Esophagus squamous epithelium (tissue), 4 donors: ENCODE results near the gene SEC61A1.

Experiments used
- POLR2A ChIP-seq, 4 donors: fragments of 450-650 bp; IDR thresholded peaks; one replicate each; pipeline ENCODE4 v1.6.1; 2017; ENCODE audit warnings: antibody characterized with exemption in 4 of 4, mild to moderate bottlenecking in 4 of 4, moderate library complexity in 3 of 4
- TF ChIP-seq, protein P1 (sequence below), 6 experiments: fragments of 450-650 bp in 4 of 6; fragments of 200-600 bp in 2 of 6; sonication (generic) in 2 of 6; IDR thresholded peaks; one replicate each; pipeline ENCODE4 v1.5.1; 2016 to 2019; ENCODE audit warnings: antibody characterized with exemption in 6 of 6, mild to moderate bottlenecking in 4 of 6, moderate library complexity in 4 of 6

DNA sequence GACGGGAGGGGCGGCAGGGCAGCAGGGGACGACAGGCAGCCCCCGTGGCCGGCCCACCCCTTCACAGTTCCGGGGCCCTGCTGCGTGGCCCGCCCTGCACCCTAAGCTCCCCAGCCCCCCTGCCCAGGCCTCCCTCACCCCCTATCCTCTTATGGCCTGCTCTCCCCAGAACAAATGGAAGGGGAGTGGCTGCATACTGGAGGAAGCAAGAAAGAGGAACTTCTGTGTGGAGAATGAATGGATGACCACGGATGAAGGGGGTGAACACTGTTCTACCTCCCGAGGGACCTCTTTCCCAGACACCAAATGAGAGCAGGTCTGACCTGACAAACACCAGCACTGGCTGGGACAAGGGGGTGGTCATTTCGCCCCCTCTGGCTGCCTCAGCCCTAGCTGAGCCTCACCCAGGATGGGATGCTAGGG lies 25.0 kb downstream of the SEC61A1 start:
- TF ChIP-seq POLR2A (IDR thresholded peaks at IDR 0.05), result no peak
- TF ChIP-seq, protein P1, sequence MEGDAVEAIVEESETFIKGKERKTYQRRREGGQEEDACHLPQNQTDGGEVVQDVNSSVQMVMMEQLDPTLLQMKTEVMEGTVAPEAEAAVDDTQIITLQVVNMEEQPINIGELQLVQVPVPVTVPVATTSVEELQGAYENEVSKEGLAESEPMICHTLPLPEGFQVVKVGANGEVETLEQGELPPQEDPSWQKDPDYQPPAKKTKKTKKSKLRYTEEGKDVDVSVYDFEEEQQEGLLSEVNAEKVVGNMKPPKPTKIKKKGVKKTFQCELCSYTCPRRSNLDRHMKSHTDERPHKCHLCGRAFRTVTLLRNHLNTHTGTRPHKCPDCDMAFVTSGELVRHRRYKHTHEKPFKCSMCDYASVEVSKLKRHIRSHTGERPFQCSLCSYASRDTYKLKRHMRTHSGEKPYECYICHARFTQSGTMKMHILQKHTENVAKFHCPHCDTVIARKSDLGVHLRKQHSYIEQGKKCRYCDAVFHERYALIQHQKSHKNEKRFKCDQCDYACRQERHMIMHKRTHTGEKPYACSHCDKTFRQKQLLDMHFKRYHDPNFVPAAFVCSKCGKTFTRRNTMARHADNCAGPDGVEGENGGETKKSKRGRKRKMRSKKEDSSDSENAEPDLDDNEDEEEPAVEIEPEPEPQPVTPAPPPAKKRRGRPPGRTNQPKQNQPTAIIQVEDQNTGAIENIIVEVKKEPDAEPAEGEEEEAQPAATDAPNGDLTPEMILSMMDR (IDR thresholded peaks at IDR 0.05), result no peak
